SU-DHL-6 (cell line): Measurements from ENCODE around the gene NKX2-4.

ENCODE experiments used
- H2AFZ ChIP-seq: fragments of 200-600 bp; sonication (generic); 2 replicates; pipeline ENCODE4 v1.6.1; 2014; ENCODE audit warnings: low read depth, mild to moderate bottlenecking, moderate library complexity, mixed read lengths, antibody characterized with exemption, low read length; ENCODE audit not compliant: severe bottlenecking
- H3F3A ChIP-seq: fragments of 200-600 bp; shearing (Covaris generic); 2 replicates; pipeline ENCODE4 v1.6.0; 2016; ENCODE audit warnings: antibody characterized with exemption, mild to moderate bottlenecking; ENCODE audit not compliant: insufficient read depth
- H3K27ac ChIP-seq: fragments of 200-600 bp; sonication (generic); 2 replicates; pipeline ENCODE4 v1.5.1; 2016; ENCODE audit warnings: low read depth, mild to moderate bottlenecking, low read length, moderate library complexity, mixed read lengths
- H3K27me3 ChIP-seq: fragments of 200-600 bp; sonication (generic), shearing (Covaris generic); 2 replicates; pipeline ENCODE4 v1.6.0; 2014; ENCODE audit warnings: mild to moderate bottlenecking, low read length
- H3K36me3 ChIP-seq: fragments of 200-600 bp; sonication (generic); 2 replicates; pipeline ENCODE4 v1.6.1; 2014; ENCODE audit warnings: mild to moderate bottlenecking, low read length, mixed read lengths
- H3K4me2 ChIP-seq: fragments of 300-600, 200-600 bp; shearing (Covaris generic), sonication (generic); 2 replicates; pipeline ENCODE4 v1.6.0; 2014; ENCODE audit warnings: low read length, low read depth, mild to moderate bottlenecking; ENCODE audit not compliant: poor library complexity, severe bottlenecking
- H3K4me3 ChIP-seq: fragments of 200-600 bp; sonication (generic); 2 replicates; pipeline ENCODE4 v1.5.1; 2014; ENCODE audit warnings: antibody characterized with exemption, low read length, mild to moderate bottlenecking, mixed read lengths; ENCODE audit not compliant: insufficient read depth, poor library complexity, severe bottlenecking
- H3K79me2 ChIP-seq: fragments of 200-600 bp; sonication (generic); 2 replicates; pipeline ENCODE4 v1.6.1; 2014; ENCODE audit warnings: mild to moderate bottlenecking, low read length, moderate library complexity; ENCODE audit not compliant: insufficient read depth
- H3K9ac ChIP-seq: fragments of 200-600 bp; sonication (generic); 2 replicates; pipeline ENCODE4 v1.7.0; 2014; ENCODE audit warnings: mild to moderate bottlenecking, low read length
- H3K9me2 ChIP-seq: fragments of 200-600 bp; sonication (generic); replicated peaks from 2 replicates; pipeline ENCODE4 v1.6.1; 2014; ENCODE audit warnings: low read length; ENCODE audit not compliant: insufficient read depth
- H3K9me3 ChIP-seq: fragments of 200-600 bp; sonication (generic); 2 replicates; pipeline ENCODE4 v1.6.1; 2014; ENCODE audit warnings: low read length, mixed read lengths; ENCODE audit not compliant: insufficient read depth
- H4K20me1 ChIP-seq: fragments of 200-600 bp; sonication (generic); 2 replicates; pipeline ENCODE4 v1.6.1; 2014; ENCODE audit warnings: low read depth, mild to moderate bottlenecking, antibody characterized with exemption, low read length, moderate library complexity, mixed read lengths
- EZH2phosphoT487 ChIP-seq: fragments of 200-600 bp; sonication (generic), shearing (Covaris generic); conservative IDR thresholded peaks from 2 replicates; pipeline ENCODE4 v1.6.1; 2018; ENCODE audit warnings: mild to moderate bottlenecking, antibody characterized with exemption, low read length, moderate library complexity, mixed read lengths
- TF ChIP-seq, protein P1 (sequence below): fragments of 200-600 bp; sonication (generic); IDR thresholded peaks from one replicate; pipeline ENCODE4 v1.5.1; 2017; ENCODE audit warnings: antibody characterized with exemption, mild to moderate bottlenecking, low read length, moderate library complexity; ENCODE audit not compliant: insufficient read depth, poor library complexity, severe bottlenecking

Gene NKX2-4

GRCh38 chr20:21384308-21384892, 12.9 kb downstream of the NKX2-4 start:
- H3K79me2 ChIP-seq, result no peaks in the 10 kb centered on the region
- H3K36me3 ChIP-seq, result peaks cover 9% of the 10 kb centered on the region; the same call in 1 of the 2 replicates
- no peak overlapping the region for H3K4me2 ChIP-seq

DNA sequence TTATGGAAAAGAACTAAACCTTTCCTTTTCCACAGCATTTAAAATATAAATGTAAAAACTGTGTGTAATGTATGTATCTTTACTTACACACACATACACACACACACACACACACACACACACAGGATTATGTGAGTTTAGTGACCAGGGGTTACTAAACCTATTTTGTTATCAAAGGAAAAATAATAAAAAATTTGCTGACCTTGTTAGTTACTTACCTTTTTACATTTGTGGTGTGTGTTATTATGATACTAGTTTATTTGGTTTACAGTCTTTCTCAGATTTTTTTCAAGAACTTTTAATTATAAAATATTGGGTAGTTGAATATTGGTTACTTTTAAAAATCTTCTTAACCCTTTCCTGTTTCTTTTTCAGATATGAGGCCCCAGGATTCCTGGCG, 15.7 kb downstream of the NKX2-4 start:
- 0 out of 2 replicates have a peak, but pooled peaks cover under 1% of the 10 kb centered on the region for H3K79me2 ChIP-seq
- no peak overlapping the region for H3K4me2 ChIP-seq
- no peaks in the 10 kb centered on the region; the same call in 1 of the 2 replicates for H4K20me1 ChIP-seq
- H3K9me2 ChIP-seq, result no peaks in the 10 kb centered on the region
- H3K27me3 ChIP-seq, result no peaks in the 10 kb centered on the region
- H2AFZ ChIP-seq, result no peak overlapping the region
- no peak overlapping the region for H3K9ac ChIP-seq
- H3F3A ChIP-seq, result no peaks in the 10 kb centered on the region
- H3K27ac ChIP-seq, result no peak overlapping the region
- TF ChIP-seq EZH2phosphoT487, result no peak
- TF ChIP-seq, protein P1, sequence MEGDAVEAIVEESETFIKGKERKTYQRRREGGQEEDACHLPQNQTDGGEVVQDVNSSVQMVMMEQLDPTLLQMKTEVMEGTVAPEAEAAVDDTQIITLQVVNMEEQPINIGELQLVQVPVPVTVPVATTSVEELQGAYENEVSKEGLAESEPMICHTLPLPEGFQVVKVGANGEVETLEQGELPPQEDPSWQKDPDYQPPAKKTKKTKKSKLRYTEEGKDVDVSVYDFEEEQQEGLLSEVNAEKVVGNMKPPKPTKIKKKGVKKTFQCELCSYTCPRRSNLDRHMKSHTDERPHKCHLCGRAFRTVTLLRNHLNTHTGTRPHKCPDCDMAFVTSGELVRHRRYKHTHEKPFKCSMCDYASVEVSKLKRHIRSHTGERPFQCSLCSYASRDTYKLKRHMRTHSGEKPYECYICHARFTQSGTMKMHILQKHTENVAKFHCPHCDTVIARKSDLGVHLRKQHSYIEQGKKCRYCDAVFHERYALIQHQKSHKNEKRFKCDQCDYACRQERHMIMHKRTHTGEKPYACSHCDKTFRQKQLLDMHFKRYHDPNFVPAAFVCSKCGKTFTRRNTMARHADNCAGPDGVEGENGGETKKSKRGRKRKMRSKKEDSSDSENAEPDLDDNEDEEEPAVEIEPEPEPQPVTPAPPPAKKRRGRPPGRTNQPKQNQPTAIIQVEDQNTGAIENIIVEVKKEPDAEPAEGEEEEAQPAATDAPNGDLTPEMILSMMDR, result no peak
- peaks cover 14% of the 10 kb centered on the region; the same call in 1 of the 2 replicates for H3K36me3 ChIP-seq
- H3K9me3 ChIP-seq, result no peaks in the 10 kb centered on the region
- no peak overlapping the region for H3K4me3 ChIP-seq

More at GRCh38 chr20:21384308-21384892, 12.9 kb downstream of the NKX2-4 start:
- no peaks in the 10 kb centered on the region for H3K9me3 ChIP-seq
- H3F3A ChIP-seq, result no peaks in the 10 kb centered on the region
- H3K27ac ChIP-seq, result no peak overlapping the region
- no peak for TF ChIP-seq EZH2phosphoT487
- TF ChIP-seq, protein P1, result no peak
- no peaks in the 10 kb centered on the region for H4K20me1 ChIP-seq
- H3K9ac ChIP-seq, result no peak overlapping the region
- no peak overlapping the region for H2AFZ ChIP-seq
- H3K4me3 ChIP-seq, result no peak overlapping the region
- H3K9me2 ChIP-seq, result no peaks in the 10 kb centered on the region
- no peaks in the 10 kb centered on the region for H3K27me3 ChIP-seq

GRCh38 chr20:21380711-21381110, 16.6 kb downstream of the NKX2-4 start:
- H3K27me3 ChIP-seq, result no peaks in the 10 kb centered on the region
- H3K79me2 ChIP-seq, result peaks cover 6% of the 10 kb centered on the region; the same call in 1 of the 2 replicates
- H2AFZ ChIP-seq, result no peak overlapping the region
- H3K36me3 ChIP-seq, result peaks cover 14% of the 10 kb centered on the region; the same call in 1 of the 2 replicates
- no peaks in the 10 kb centered on the region for H3K9me3 ChIP-seq
- H3K4me2 ChIP-seq, result no peak overlapping the region
- no peak overlapping the region for H3K27ac ChIP-seq
- no peak overlapping the region for H3K4me3 ChIP-seq
- no peaks in the 10 kb centered on the region; the same call in 1 of the 2 replicates for H4K20me1 ChIP-seq
- H3K9me2 ChIP-seq, result no peaks in the 10 kb centered on the region
- TF ChIP-seq, protein P1, result no peak
- no peak for TF ChIP-seq EZH2phosphoT487
- H3F3A ChIP-seq, result no peaks in the 10 kb centered on the region
- no peak overlapping the region for H3K9ac ChIP-seq
